Measurements from ENCODE around the gene MCM10.
"Not testable (repeated sequence)": the region's sequence is repeated elsewhere in the genome, so short reads cannot be mapped to it uniquely, and the experiment has no call there.

Gene MCM10

DNA sequence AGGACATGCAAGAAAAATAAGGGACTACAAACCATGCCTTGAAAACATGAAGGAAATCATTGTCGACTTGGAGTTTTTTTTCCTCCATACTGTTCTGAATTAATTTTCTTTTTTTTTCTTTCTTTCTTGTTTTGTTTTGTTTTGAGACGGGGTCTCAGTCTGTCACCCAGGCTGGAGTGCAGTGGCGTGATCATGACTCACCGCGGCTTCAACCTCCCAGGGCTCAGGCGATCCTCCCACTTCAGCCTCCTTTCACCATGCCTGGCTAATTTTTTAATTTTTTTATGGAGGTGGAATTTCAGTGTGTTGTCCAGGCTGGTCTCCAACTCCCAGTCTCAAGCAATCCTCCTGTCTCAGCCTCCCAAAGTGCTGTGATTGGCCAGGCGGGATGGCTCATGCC lies 61.2 kb downstream of the MCM10 start:
- no peak for DNase-seq

DNA sequence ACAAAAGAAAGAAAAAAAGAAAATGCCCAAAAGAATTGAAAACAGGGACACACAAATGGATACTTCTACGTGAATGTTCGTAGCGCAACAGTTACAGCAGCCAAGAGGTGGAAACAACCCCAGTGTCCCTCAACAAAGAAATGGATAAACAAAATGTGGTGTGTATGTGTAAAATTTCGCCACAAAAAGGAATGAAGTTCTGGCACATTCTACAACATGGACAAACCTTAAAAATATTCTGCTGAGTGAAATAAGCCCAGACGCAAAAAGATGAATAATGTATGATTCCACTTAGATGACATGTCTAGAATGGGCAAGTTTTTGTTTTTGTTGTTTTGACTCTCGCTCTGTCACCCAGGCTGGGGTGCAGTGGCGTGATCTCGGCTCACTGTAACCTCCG lies 61.9 kb downstream of the MCM10 start:
- DNase-seq = no peak

DNA sequence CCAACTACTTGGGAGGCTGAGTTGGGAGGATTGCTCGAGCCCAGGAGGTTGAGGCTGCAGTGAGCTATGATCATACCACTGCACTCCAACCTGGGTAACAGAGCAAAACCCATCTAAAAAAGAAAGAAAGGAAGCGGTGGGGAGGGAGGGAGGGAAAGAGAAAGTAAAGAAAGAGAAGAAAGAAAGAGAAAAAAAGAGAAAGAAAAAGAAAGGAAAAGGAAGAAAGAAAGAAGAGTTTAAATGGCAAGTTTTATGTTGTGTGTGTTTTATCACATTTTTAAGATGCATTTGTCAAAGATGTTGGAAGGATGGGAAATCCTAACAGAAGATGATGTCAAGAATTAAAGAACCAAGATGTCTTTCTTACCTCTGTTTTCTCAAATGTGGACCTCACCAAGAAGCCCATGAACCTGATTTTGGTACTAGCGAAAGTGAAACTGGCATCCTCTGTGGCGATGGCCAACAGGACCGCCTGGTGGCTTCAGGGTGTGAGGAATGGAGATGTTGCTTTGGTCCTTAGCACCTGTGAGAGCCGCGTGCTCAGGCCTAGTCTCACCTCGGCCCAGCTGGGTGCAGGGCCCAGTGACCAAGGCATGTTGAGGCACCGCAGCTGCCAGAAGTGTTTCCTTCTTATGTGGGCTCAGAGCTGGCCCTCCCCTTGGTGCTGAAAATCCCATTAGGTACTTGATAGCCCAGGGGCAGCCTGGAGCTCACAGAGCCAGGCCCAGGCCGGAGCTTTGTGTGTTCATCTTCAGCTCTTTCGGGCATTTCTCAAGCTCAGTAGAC lies 63.0 kb downstream of the MCM10 start:
- no peak for DNase-seq

DNA sequence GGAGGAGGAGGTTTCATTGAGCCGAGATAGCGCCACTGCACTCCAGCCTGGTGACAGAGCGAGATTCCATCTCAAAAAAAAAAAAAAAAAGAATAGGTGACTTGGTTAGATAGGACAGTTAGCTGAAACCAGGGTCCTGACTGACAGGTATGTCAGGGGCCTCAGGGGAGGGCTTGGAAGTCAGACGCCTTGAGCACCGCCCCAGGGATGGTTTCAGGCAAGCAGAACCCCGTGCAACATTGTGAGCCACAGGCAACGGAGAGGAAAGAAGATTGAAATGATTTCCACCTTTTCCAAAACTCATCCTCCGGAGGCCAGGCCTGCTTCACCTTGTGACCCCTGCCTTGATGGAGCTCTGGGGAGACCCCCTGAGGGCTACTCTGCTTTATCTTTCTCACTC lies 64.2 kb downstream of the MCM10 start:
- no peak for DNase-seq

DNA sequence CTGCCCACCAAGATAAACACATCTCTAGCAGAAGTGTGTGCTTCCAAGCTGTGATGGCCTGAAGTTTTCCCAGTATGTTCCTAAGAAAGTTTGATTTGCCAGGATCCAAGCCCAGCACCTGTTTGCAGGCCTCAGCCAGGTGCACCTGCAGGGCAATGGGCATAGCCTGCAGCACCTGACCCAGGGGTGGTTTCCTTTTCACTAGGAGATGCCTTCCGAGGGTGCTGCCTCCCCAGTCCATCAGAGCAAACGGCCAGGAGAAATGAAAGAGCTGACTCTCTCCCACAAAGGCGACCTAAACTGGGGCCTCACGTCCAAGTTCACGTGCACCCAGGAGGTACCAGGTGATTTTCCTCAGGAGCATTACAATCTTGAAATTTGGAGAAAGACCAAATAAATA lies 65.7 kb downstream of the MCM10 start:
- DNase-seq = no peak

DNA sequence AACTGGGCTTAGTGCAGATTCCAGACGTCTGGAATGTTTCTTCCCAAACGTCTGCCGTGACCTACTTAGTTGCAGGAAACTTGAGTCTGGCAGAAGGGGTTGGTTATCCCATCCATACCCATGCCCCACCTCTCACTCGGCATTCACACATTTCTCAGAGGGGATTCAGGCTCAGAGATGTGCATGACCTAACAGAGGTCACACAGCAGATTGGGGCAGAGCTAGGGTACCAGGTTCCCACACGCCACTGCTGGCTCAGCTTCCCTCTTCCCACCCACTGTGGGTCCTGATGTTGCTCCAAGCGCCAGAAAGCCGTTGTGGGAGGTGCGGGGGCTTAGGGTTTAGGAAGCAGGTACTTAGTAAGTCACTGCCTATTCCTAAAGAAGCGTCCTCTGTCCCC lies 69.8 kb downstream of the MCM10 start:
- DNase-seq = no peak

DNA sequence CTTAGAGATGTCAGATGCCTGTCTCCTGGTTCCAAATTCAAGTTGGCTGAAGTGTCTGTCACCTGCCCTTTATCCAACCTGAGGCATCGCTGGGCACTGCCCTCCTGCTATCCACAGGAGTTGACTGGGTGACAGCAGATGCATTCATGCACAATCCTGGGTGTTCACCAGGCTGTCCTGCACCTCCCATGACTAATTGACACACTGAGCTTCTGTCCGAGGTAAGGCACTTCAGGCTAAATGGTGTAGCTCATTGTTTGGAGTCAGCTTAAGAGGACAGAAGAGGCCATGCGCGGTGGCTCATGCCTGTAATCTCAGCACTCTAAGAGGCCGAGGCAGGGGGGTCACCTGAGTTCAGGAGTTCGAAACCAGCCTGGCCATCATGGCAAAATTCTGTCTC lies 70.5 kb downstream of the MCM10 start:
- no peak for DNase-seq

DNA sequence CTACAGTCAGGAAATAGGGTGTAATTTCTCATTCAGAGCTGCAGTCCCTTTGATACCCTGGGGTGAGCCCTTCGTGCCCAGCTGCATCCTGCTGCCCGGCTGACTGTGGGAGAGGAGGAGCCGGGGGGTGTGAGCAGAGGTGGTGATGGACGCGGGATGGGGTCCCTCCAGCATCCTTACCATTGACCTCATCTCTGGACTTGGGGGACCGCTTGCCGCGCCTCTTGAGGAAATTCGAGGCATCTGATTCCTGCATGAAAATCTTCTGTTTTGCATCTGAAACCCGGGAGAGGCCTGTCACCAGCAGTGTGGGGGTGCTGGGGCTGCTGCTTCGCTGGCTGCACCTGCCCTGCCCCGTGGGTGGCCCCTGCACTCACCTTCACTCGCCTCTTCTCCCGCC lies 72.0 kb downstream of the MCM10 start:
- DNase-seq = no peak

DNA sequence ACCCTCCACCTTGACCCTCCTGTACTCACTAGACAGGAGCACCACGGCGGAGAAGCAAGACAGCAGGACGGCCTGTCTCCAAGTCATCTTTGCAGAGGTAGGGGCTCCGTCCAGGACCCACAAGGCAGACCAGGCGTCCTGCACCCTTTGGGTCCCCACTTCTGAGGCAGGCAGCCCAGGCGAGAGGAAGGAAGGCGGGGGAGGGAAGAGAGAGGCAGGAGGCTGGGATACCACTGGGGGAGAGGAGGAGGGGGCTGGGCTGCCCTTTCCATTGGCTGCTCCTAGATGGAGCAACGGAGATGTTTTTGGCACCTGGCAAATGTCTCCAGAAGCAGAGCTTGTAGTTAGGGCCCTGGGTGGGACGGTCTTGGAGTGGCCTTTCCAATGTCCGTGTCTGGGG lies 72.8 kb downstream of the MCM10 start, which contains the start of gene UCMA:
Gene UCMA (minus strand): TSS at position 203 of the 400 bp plus-strand sequence. CDS start 116 bp downstream, at position 87.
- DNase-seq = no peak

DNA sequence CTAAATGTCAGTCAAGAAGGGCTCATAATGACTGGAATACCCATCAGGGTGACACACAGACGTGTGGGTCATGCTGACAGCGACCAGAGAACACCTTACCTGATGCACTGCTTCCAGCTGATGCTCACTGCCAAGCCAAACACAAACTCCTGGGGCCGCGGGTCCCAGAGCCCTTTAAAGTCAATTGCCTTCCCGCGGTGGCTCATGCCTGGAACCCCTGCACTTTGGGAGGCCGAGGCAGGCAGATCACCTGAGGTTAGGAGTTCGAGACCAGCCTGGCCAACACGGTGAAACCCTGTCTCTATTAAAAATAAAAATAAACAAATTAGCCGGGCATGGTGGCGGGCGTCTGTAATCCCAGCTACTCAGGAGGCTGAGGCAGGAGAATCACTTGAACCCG lies 73.4 kb downstream of the MCM10 start:
- not testable (repeated sequence) for DNase-seq

DNA sequence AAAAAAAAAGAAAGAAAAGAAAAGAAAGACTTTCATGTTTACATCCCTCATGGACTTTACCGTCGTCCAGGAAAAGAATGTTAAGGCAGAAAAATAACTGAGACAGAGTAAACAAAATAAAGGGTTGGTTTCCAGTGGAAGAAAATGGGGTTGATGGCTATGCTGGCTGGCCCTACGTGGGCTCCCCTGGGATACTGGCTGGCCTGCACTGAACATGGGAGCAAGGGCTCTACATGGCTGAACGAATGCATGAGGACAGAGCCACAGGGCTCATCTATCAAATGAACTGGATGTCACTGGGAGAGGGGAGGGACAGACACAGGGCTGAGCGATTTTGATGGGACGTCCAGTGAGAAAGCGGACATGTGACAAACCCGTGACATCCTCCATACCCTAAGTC lies 75.3 kb downstream of the MCM10 start:
- DNase-seq = no peak

DNA sequence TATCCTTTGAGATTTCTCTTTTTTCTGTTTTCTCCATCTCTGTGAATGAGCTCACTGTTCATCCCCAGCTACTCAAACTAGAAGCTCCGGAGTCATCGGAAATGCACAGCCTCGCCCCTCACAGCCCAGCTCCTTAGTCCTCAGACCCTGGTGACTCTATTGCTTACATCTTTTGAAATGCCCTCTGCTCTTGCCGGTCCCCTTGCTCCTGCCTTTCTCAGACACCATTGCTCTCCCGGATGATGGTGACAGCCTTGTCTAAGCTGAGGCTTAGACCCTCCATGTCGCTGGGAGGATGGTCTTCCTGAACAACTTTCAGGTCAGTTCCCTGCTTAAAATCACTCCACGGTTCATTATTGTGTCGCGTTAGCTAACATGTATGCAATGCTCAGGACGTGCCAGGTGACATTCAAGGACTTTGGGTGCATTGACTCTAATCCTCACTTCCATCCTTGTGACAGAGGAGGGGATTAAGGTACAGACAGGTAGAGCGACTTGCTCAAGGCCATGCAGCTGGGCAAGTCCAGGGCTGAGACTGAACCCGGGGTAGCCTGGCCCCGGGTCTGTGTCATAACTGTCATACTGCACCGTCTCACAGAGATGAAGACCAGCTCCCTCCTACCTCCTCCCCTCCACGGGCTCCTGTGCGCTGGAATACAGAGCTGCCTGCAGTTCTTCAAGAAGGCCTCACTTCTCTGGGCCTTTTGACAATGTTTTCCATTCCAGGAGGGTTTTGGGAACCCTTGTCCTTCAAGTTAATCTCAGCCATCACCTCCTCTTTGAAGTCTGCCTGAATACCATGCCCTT lies 77.1 kb downstream of the MCM10 start:
- DNase-seq = no peak

DNA sequence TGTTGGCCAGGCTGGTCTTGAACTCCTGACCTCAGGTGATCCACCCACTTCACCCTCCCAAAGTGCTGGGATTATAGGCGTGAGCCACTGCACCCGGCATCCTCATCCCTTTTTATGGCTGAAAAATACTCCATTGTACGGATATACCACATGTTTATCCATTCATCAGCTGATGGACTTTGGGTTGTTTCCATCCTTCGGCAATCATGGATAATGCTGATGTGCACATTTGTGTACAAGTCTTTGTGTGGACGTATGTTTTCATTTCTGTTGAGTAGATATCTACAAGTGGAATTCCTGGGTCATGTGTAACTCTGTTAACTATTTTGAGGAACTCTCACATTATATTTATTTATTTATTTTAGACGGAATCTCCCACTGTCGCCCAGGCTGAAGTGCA lies 78.6 kb downstream of the MCM10 start:
- DNase-seq = no peak

DNA sequence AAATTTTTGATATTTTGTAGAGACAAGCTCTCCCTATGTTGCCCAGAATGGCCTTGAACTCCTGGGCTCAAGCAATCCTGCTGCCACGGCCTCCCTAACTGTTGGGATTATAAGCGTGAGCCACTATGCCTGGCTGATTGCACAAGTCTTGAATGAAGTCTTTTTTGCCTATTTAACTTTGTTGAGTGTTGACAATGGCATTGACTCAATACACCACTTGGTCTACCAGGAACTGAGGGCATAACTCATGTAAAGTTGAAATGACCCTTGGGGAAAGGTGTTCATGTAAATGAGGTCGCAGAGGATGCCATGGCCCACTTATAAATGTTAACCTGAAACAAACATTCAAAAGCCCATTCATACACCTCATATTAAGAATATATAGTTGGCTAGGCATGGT lies 80.3 kb downstream of the MCM10 start:
- no peak for DNase-seq

DNA sequence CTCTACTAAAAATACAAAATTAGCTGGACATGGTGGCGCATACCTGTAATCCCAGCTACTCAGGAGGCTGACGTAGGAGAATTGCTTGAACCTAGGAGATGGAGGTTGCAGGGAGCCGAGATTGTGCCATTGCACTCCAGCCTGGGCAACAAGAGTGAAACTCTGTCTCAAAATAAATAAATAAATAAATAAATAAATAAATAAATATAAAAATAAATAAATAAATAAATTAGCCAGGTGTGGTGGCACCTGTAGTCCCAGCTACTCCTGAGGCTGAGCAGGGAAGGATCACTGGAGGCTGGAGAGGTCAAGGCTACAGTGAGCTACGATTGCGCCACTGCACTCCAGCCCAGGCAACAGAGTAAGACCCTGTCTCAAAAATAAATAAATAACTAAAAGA lies 80.9 kb downstream of the MCM10 start:
- DNase-seq = not testable (repeated sequence)

DNA sequence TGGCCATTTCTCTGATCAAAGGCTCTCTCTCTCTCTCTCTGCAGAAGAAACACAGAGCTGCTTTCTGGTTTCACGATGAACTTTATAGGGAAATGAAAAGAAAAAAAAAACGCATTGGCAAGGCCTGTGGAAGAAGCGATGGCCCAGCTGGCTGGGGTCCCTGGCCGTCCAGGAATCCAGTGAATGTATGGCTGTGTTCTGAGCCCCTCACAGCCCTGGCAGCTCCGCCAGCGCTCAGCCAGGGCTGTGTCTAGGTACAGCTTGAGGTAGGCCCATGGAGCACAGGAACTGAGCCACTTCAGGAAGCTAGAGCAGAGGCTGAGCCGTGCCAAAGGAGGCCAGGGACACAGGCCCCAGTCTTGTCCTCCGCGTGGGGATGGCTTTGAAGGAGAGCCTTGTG lies 85.9 kb downstream of the MCM10 start:
- no peak for DNase-seq

DNA sequence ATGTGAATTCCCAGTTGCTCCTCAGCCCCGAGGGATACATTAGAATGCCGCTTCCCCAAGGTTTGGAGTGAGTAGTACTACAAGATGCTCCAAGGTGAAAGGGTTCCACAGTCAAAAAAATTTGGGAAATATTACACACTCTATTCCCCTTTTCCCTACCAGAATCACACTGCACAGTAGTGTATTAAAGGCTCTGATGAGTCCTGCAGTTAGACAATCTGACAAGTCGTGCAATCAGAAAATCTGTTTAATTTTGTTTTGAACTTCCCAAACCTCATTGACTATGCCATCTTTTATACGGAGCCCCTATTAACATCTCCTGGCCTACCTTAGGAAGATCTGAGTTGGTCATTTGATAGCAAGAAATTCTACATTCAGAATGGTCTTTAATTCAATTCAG lies 86.4 kb downstream of the MCM10 start:
- DNase-seq = no peak

DNA sequence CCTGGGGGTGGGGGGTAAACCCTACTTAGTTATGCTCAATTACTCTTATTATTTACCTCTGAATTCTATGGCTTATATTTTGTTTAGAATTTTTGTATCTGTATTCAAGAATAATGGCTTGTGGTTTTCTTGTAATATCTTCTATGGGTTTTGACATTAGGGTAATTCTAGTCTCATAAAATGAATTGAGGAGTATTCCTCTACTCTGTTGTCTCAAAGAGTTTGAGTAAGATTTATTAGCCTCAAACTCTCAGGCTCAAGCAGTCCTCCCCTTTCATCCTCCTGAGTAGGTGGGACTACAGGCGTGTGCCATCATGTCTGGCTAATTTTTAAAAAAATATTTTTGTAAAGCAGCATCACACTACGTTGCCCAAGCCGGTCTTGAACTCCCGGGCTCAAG lies 92.4 kb downstream of the MCM10 start:
- DNase-seq = no peak

DNA sequence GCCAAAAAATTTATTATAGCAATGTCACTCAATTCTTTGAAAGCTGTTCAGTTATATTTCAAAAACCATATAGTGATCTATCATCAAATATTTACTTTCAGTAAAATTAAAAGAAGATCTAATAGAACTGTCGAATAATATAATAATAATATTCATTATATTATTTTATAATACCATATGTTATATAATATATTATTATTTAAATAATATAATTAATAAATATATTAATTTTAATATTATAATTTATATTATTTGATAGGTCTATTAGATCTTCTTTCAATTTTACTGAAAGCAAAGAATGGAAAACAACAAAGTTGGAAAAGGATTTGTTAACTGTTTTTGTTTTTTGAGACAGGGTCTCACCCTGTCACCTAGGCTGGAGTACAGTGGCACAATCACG lies 95.3 kb downstream of the MCM10 start:
- no peak for DNase-seq

DNA sequence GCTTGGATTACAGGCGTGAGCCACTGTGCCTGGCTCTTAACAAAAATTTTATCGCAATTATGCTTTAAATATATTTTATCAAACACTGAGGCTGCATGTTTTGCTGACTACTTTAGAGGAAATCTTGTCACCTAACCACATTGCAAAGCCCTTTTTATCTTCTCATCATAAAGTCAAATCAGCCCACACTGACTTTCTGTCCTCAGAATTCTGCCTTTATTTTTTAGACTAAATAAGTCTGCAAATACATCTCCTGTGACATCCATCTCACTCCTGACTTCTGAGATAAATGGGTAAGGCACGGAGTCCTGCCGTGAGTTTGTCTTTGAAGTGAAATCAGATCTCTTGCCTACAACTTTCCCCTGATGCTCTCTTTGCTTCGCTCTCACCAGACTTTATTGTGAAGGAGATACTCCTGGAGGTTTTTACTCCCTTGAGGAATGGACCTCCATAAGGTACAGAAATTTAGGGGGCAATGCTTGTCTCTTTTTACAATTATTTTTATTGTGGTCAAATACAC lies 96.3 kb downstream of the MCM10 start:
- DNase-seq = no peak
